ENCODE measurements around the gene LDLRAP1. TPM values are rescaled to one million over a fixed set of nuclear protein-coding genes. Genes with fewer than 3 reads are reported as not detected.

The LDLRAP1 gene
- total and polyA plus RNA-seq, 4 donors, result 6.8 to 24.1 (median 9.9) TPM

- peaks cover 10% of the 10 kb centered on the region for H3K27me3 ChIP-seq (ENCODE audit: control insufficient read depth, insufficient read depth, low read length)
- WGBS (ENCODE audit: insufficient coverage), result 86% methylated on average over 2 of the region's 3 CpGs
- peaks cover 12% of the 10 kb centered on the region for H3K4me1 ChIP-seq (ENCODE audit: control insufficient read depth, insufficient read depth, low read length)
- H3K4me3 ChIP-seq (ENCODE audit: low read depth, low read length), result no peak overlapping the region
- no peak for DNase-seq (ENCODE audit: low read depth in 4 of 6, low spot score in 6 of 6)
- H3K9me3 ChIP-seq (ENCODE audit: control insufficient read depth, insufficient read depth, low read length), result no peaks in the 10 kb centered on the region
- no peaks in the 10 kb centered on the region for H3K36me3 ChIP-seq (ENCODE audit: control insufficient read depth, insufficient read depth, low read length)
- H3K27ac ChIP-seq (ENCODE audit: low read depth, low read length), result no peak overlapping the region
These were observed 69.0 kb downstream of the LDLRAP1 start for GRCh38 chr1:25612421-25612820.

DNA sequence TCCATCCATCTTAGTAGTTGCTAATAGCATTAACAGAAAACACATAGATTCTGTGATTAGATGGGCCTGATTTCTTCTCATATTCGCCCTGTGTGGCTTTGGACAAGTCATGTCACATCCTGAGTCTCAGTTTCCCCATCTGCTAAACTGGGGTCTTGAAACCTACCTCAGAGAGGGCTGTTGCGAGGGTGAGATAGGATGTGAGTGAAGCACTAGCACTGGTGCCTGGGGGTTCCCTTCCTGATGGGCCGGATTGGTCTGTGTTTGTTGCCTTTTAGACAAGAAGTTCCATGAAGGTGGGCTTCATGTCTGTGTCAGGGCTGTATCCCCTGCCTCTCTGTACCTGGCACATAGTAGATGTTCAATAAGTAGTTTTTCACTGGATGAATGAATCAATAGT lies 69.7 kb downstream of the LDLRAP1 start:
- Histone ChIP-seq H3K9me3 (ENCODE audit: control insufficient read depth, insufficient read depth, low read length) (no peaks in the 10 kb centered on the region), H3K27ac (ENCODE audit: low read depth, low read length) (no peak overlapping the region), H3K36me3 (ENCODE audit: control insufficient read depth, insufficient read depth, low read length) (no peaks in the 10 kb centered on the region), H3K4me1 (ENCODE audit: control insufficient read depth, insufficient read depth, low read length) (peaks cover 18% of the 10 kb centered on the region), H3K27me3 (ENCODE audit: control insufficient read depth, insufficient read depth, low read length) (peaks cover 12% of the 10 kb centered on the region), H3K4me3 (ENCODE audit: low read depth, low read length) (no peak overlapping the region)
- 100% methylated on average over 1 of the region's 3 CpGs for WGBS (ENCODE audit: insufficient coverage)
- DNase-seq (ENCODE audit: low read depth in 4 of 6, low spot score in 6 of 6), result no peak

DNA sequence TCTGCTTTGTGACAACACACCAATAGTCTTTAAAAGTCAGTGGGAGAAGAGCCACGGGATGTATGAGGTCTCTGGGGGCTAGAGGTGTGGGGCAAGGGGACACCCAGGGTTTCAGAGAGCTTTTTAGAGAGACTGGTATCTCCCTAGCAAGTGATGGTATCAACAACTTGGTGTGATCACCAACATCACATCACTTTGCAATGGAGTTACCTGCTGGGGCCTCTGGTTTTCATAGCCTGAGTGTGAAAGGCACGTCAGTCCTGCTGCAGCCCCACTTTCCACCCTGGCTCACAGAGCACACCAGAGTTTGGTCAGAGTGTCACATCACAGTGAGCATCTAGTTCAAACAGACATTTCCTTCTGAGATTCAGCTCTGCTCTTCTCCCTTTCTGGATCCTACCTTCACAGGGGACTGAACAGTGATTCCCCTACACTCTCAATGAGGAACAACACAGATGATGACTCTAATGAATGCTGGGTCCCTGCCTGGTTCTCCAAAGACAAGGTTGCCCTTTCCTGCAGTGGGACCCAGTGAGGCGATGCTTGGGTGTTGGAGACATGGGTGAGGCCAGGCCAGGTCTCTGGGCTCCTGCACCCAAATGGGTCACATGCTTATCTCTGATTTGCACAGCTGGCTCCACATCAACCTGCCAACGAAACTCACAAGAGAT lies 71.2 kb downstream of the LDLRAP1 start:
- H3K27ac ChIP-seq (ENCODE audit: low read depth, low read length), result no peak overlapping the region
- 87% methylated on average over 3 of the region's 4 CpGs for WGBS (ENCODE audit: insufficient coverage)
- H3K9me3 ChIP-seq (ENCODE audit: control insufficient read depth, insufficient read depth, low read length), result no peaks in the 10 kb centered on the region
- peaks cover 29% of the 10 kb centered on the region for H3K4me1 ChIP-seq (ENCODE audit: control insufficient read depth, insufficient read depth, low read length)
- H3K4me3 ChIP-seq (ENCODE audit: low read depth, low read length), result no peak overlapping the region
- H3K36me3 ChIP-seq (ENCODE audit: control insufficient read depth, insufficient read depth, low read length), result no peaks in the 10 kb centered on the region
- no peak for DNase-seq (ENCODE audit: low read depth in 4 of 6, low spot score in 6 of 6)
- H3K27me3 ChIP-seq (ENCODE audit: control insufficient read depth, insufficient read depth, low read length), result peaks cover 12% of the 10 kb centered on the region

DNA sequence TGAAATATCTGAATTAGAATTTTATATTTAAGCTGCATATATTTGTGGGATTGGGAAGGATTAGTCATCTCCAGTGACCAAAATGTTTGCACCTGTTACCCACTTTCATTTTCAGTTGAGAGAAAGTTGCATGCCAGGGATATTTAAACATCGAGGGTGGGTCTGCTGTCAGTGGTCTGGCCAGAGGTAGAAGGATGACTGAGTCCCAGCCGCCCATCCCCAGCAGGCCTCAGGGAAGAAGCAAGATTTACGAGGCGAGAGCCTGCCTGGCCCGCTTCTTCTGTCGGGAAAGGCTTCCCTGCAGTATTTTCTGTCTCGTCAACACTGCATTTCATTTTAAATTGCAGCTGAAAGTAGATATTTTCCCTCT lies 71.8 kb downstream of the LDLRAP1 start:
- peaks cover 10% of the 10 kb centered on the region for H3K27me3 ChIP-seq (ENCODE audit: control insufficient read depth, insufficient read depth, low read length)
- no peaks in the 10 kb centered on the region for H3K36me3 ChIP-seq (ENCODE audit: control insufficient read depth, insufficient read depth, low read length)
- no peak overlapping the region for H3K4me3 ChIP-seq (ENCODE audit: low read depth, low read length)
- peaks cover 26% of the 10 kb centered on the region for H3K4me1 ChIP-seq (ENCODE audit: control insufficient read depth, insufficient read depth, low read length)
- no peak overlapping the region for H3K27ac ChIP-seq (ENCODE audit: low read depth, low read length)
- WGBS (ENCODE audit: insufficient coverage), result 40% methylated on average over 6 of the region's 7 CpGs
- DNase-seq (ENCODE audit: low read depth in 4 of 6, low spot score in 6 of 6), result no peak
- no peaks in the 10 kb centered on the region for H3K9me3 ChIP-seq (ENCODE audit: control insufficient read depth, insufficient read depth, low read length)

DNA sequence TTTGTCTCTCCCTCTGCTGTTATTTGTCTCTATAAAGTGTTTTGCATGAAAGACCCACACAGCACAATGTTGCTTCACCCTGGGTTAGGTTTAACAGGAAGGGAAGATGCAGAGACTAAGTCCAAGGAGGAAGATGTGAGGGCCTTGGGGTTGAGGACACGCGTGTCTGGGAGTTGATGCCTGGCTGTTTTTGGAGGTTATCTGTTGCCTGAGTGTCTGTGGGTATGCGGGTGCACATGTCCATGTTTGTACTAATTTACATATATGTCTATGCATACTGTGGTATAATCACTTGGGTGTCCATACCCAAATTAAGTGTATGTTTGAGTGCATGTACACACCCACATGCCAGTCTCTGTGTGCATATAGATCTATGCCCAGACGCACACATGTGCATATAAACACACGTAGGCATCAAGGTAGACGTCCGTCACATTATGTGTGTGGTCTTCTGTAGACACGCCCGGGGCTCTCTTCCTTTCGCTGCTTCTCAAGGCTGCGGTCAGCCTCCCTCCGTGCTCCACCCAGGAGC lies 72.2 kb downstream of the LDLRAP1 start:
- Histone ChIP-seq H3K27me3 (ENCODE audit: control insufficient read depth, insufficient read depth, low read length) (peaks cover 10% of the 10 kb centered on the region), H3K4me1 (ENCODE audit: control insufficient read depth, insufficient read depth, low read length) (peaks cover 26% of the 10 kb centered on the region), H3K9me3 (ENCODE audit: control insufficient read depth, insufficient read depth, low read length) (no peaks in the 10 kb centered on the region), H3K27ac (ENCODE audit: low read depth, low read length) (peak overlapping the region; percentile 68), H3K4me3 (ENCODE audit: low read depth, low read length) (peak overlapping the region; percentile 53), H3K36me3 (ENCODE audit: control insufficient read depth, insufficient read depth, low read length) (no peaks in the 10 kb centered on the region)
- WGBS (ENCODE audit: insufficient coverage), result 3% methylated on average over 6 of the region's 12 CpGs
- peak in 3 of 6 donors; percentile 32 to 47 (median 41) for DNase-seq (ENCODE audit: low read depth in 4 of 6, low spot score in 6 of 6)

- Histone ChIP-seq H3K27me3 (ENCODE audit: control insufficient read depth, insufficient read depth, low read length) (peaks cover 4% of the 10 kb centered on the region), H3K4me1 (ENCODE audit: control insufficient read depth, insufficient read depth, low read length) (peaks cover 26% of the 10 kb centered on the region), H3K27ac (ENCODE audit: low read depth, low read length) (peak within 1 kb of the TSS; percentile 68), H3K9me3 (ENCODE audit: control insufficient read depth, insufficient read depth, low read length) (no peaks in the 10 kb centered on the region), H3K36me3 (ENCODE audit: control insufficient read depth, insufficient read depth, low read length) (no peaks in the 10 kb centered on the region), H3K4me3 (ENCODE audit: low read depth, low read length) (peak within 1 kb of the TSS; percentile 54)
- peak; percentile 60 to 96 (median 85) for DNase-seq (ENCODE audit: low read depth in 4 of 6, low spot score in 6 of 6)
- WGBS (ENCODE audit: insufficient coverage), result under 1% methylated on average over 116 of the region's 116 CpGs
These were observed 72.9 kb downstream of the LDLRAP1 start, which contains the start of gene MAN1C1 for GRCh38 chr1:25616095-25616986. MAN1C1 (plus strand) TSS chr1:25616791; CDS start chr1:25617798, 1,007 bp downstream.

GRCh38 chr1:25616987-25617624 lies 73.7 kb downstream of the LDLRAP1 start:
- DNase-seq (ENCODE audit: low read depth in 4 of 6, low spot score in 6 of 6), result no peak
- Histone ChIP-seq H3K27me3 (ENCODE audit: control insufficient read depth, insufficient read depth, low read length) (peaks cover 2% of the 10 kb centered on the region), H3K4me3 (ENCODE audit: low read depth, low read length) (peak overlapping the region; percentile 54), H3K27ac (ENCODE audit: low read depth, low read length) (no peak overlapping the region), H3K36me3 (ENCODE audit: control insufficient read depth, insufficient read depth, low read length) (no peaks in the 10 kb centered on the region), H3K9me3 (ENCODE audit: control insufficient read depth, insufficient read depth, low read length) (no peaks in the 10 kb centered on the region), H3K4me1 (ENCODE audit: control insufficient read depth, insufficient read depth, low read length) (peaks cover 26% of the 10 kb centered on the region)
- under 1% methylated on average over 94 of the region's 94 CpGs for WGBS (ENCODE audit: insufficient coverage)

GRCh38 chr1:25617625-25618432 lies 74.4 kb downstream of the LDLRAP1 start:
- H3K36me3 ChIP-seq (ENCODE audit: control insufficient read depth, insufficient read depth, low read length), result no peaks in the 10 kb centered on the region
- DNase-seq (ENCODE audit: low read depth in 4 of 6, low spot score in 6 of 6), result no peak
- peak overlapping the region; percentile 10 for H3K27ac ChIP-seq (ENCODE audit: low read depth, low read length)
- peaks cover 2% of the 10 kb centered on the region for H3K27me3 ChIP-seq (ENCODE audit: control insufficient read depth, insufficient read depth, low read length)
- H3K9me3 ChIP-seq (ENCODE audit: control insufficient read depth, insufficient read depth, low read length), result no peaks in the 10 kb centered on the region
- 3% methylated on average over 65 of the region's 66 CpGs for WGBS (ENCODE audit: insufficient coverage)
- peak overlapping the region; percentile 54 for H3K4me3 ChIP-seq (ENCODE audit: low read depth, low read length)
- H3K4me1 ChIP-seq (ENCODE audit: control insufficient read depth, insufficient read depth, low read length), result peaks cover 26% of the 10 kb centered on the region

DNA sequence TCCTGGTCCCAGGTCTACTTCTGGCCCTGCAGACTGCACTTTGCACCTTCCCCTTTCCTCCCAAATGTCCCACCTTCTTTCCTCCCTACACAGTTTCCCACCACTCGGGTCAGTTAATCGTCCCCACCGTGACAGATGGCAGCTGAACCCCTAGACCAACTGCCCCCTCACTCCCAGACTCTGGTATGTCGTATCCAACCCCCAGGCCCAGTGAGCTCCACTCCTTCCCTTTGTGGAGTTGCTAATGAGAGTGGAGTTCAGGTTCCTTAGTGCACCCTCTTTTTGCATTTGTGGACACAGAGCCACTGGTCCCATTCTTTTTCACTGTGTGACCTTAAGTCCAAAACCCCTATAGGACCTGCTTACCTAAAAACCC lies 75.0 kb downstream of the LDLRAP1 start:
- peaks cover 26% of the 10 kb centered on the region for H3K4me1 ChIP-seq (ENCODE audit: control insufficient read depth, insufficient read depth, low read length)
- no peaks in the 10 kb centered on the region for H3K9me3 ChIP-seq (ENCODE audit: control insufficient read depth, insufficient read depth, low read length)
- DNase-seq (ENCODE audit: low read depth in 4 of 6, low spot score in 6 of 6), result no peak
- peak overlapping the region; percentile 54 for H3K4me3 ChIP-seq (ENCODE audit: low read depth, low read length)
- 21% methylated on average over 3 of the region's 4 CpGs for WGBS (ENCODE audit: insufficient coverage)
- no peaks in the 10 kb centered on the region for H3K36me3 ChIP-seq (ENCODE audit: control insufficient read depth, insufficient read depth, low read length)
- peak overlapping the region; percentile 10 for H3K27ac ChIP-seq (ENCODE audit: low read depth, low read length)
- peaks cover 2% of the 10 kb centered on the region for H3K27me3 ChIP-seq (ENCODE audit: control insufficient read depth, insufficient read depth, low read length)
